ENCODE results near the gene BCL2. TPM values are rescaled to one million over a fixed set of nuclear protein-coding genes. Genes with fewer than 3 reads are reported as not detected.

BCL2 gene
- total RNA-seq, 2 donors from 2014 or later = 95.4 to 269 TPM

- Mint-ChIP-seq H3K36me3 (ENCODE audit: low read depth) (no peaks in the 10 kb centered on the region), H3K4me3 (no peak overlapping the region)
Measured at GRCh38 chr18:63291278-63291677, 28.3 kb downstream of the BCL2 start.

GRCh38 chr18:63290821-63291200, 28.8 kb downstream of the BCL2 start:
- H3K4me1 Mint-ChIP-seq = peaks cover 7% of the 10 kb centered on the region
- no peaks in the 10 kb centered on the region for H3K27me3 Mint-ChIP-seq
- H3K27ac Mint-ChIP-seq = no peak overlapping the region
- no peaks in the 10 kb centered on the region for H3K9me3 Mint-ChIP-seq
- peak; percentile 47 for ATAC-seq (replicated peaks)
- H3K36me3 Mint-ChIP-seq (ENCODE audit: low read depth) = no peaks in the 10 kb centered on the region
- no peak overlapping the region for H3K4me3 Mint-ChIP-seq

More at GRCh38 chr18:63291278-63291677, 28.3 kb downstream of the BCL2 start:
- no peaks in the 10 kb centered on the region for H3K9me3 Mint-ChIP-seq
- H3K27me3 Mint-ChIP-seq = no peaks in the 10 kb centered on the region
- ATAC-seq (replicated peaks) = peak; percentile 63
- H3K4me1 Mint-ChIP-seq = peaks cover 10% of the 10 kb centered on the region
- no peak overlapping the region for H3K27ac Mint-ChIP-seq

- no peaks in the 10 kb centered on the region for H3K9me3 Mint-ChIP-seq
- H3K4me1 Mint-ChIP-seq = peaks cover 2% of the 10 kb centered on the region
- H3K4me3 Mint-ChIP-seq = no peak overlapping the region
- no peak overlapping the region for H3K27ac Mint-ChIP-seq
- no peaks in the 10 kb centered on the region for H3K27me3 Mint-ChIP-seq
- ATAC-seq (replicated peaks) = no peak
- no peaks in the 10 kb centered on the region for H3K36me3 Mint-ChIP-seq (ENCODE audit: low read depth)
Measured at GRCh38 chr18:63290166-63290820, 29.3 kb downstream of the BCL2 start.

GRCh38 chr18:63288311-63288710, 31.3 kb downstream of the BCL2 start:
- H3K36me3 Mint-ChIP-seq (ENCODE audit: low read depth) = no peaks in the 10 kb centered on the region
- H3K27ac Mint-ChIP-seq = no peak overlapping the region
- no peaks in the 10 kb centered on the region for H3K27me3 Mint-ChIP-seq
- H3K9me3 Mint-ChIP-seq = no peaks in the 10 kb centered on the region
- no peak for ATAC-seq (replicated peaks)
- peaks cover 10% of the 10 kb centered on the region for H3K4me1 Mint-ChIP-seq
- H3K4me3 Mint-ChIP-seq = no peak overlapping the region

GRCh38 chr18:63287691-63288220, 31.8 kb downstream of the BCL2 start:
- H3K36me3 Mint-ChIP-seq (ENCODE audit: low read depth) = no peaks in the 10 kb centered on the region
- H3K27me3 Mint-ChIP-seq = no peaks in the 10 kb centered on the region
- peak; percentile 18 for ATAC-seq (replicated peaks)
- H3K4me3 Mint-ChIP-seq = no peak overlapping the region
- H3K9me3 Mint-ChIP-seq = no peaks in the 10 kb centered on the region
- H3K27ac Mint-ChIP-seq = no peak overlapping the region
- peaks cover 10% of the 10 kb centered on the region for H3K4me1 Mint-ChIP-seq

GRCh38 chr18:63286926-63287325, 32.6 kb downstream of the BCL2 start:
- no peaks in the 10 kb centered on the region for H3K27me3 Mint-ChIP-seq
- no peaks in the 10 kb centered on the region for H3K36me3 Mint-ChIP-seq (ENCODE audit: low read depth)
- no peaks in the 10 kb centered on the region for H3K9me3 Mint-ChIP-seq
- no peak overlapping the region for H3K27ac Mint-ChIP-seq
- no peak overlapping the region for H3K4me3 Mint-ChIP-seq
- no peak for ATAC-seq (replicated peaks)
- peaks cover 10% of the 10 kb centered on the region for H3K4me1 Mint-ChIP-seq

GRCh38 chr18:63284827-63285733, 34.5 kb downstream of the BCL2 start:
- Mint-ChIP-seq H3K27me3 (no peaks in the 10 kb centered on the region), H3K4me1 (peaks cover 27% of the 10 kb centered on the region), H3K4me3 (peak overlapping the region; percentile 5), H3K36me3 (ENCODE audit: low read depth) (no peaks in the 10 kb centered on the region), H3K9me3 (no peaks in the 10 kb centered on the region), H3K27ac (no peak overlapping the region)
- peak; percentile 58 for ATAC-seq (replicated peaks)

- Mint-ChIP-seq H3K27ac (peak overlapping the region; percentile 39), H3K27me3 (no peaks in the 10 kb centered on the region), H3K4me3 (peak overlapping the region; percentile 5), H3K9me3 (no peaks in the 10 kb centered on the region), H3K4me1 (peaks cover 33% of the 10 kb centered on the region), H3K36me3 (ENCODE audit: low read depth) (no peaks in the 10 kb centered on the region)
- no peak for ATAC-seq (replicated peaks)
Measured at GRCh38 chr18:63284173-63284799, 35.3 kb downstream of the BCL2 start.

- no peak for ATAC-seq (replicated peaks)
- H3K4me3 Mint-ChIP-seq = no peak overlapping the region
- H3K4me1 Mint-ChIP-seq = peaks cover 41% of the 10 kb centered on the region
- no peaks in the 10 kb centered on the region for H3K36me3 Mint-ChIP-seq (ENCODE audit: low read depth)
- H3K9me3 Mint-ChIP-seq = no peaks in the 10 kb centered on the region
- no peaks in the 10 kb centered on the region for H3K27me3 Mint-ChIP-seq
- H3K27ac Mint-ChIP-seq = peak overlapping the region; percentile 39
Measured at GRCh38 chr18:63283305-63284094, 36.1 kb downstream of the BCL2 start.

GRCh38 chr18:63282793-63283192, 36.8 kb downstream of the BCL2 start:
- Mint-ChIP-seq H3K27me3 (no peaks in the 10 kb centered on the region), H3K4me1 (peaks cover 48% of the 10 kb centered on the region), H3K27ac (no peak overlapping the region), H3K9me3 (no peaks in the 10 kb centered on the region), H3K36me3 (ENCODE audit: low read depth) (no peaks in the 10 kb centered on the region), H3K4me3 (no peak overlapping the region)
- ATAC-seq (replicated peaks) = no peak

GRCh38 chr18:63273222-63273927, 46.2 kb downstream of the BCL2 start:
- Mint-ChIP-seq H3K36me3 (ENCODE audit: low read depth) (no peaks in the 10 kb centered on the region), H3K4me1 (peaks cover 61% of the 10 kb centered on the region), H3K9me3 (no peaks in the 10 kb centered on the region)

GRCh38 chr18:63272638-63273037, 46.9 kb downstream of the BCL2 start:
- H3K4me3 Mint-ChIP-seq = no peak overlapping the region
- no peaks in the 10 kb centered on the region for H3K27me3 Mint-ChIP-seq
- no peaks in the 10 kb centered on the region for H3K9me3 Mint-ChIP-seq
- ATAC-seq (replicated peaks) = no peak
- H3K27ac Mint-ChIP-seq = no peak overlapping the region
- peaks cover 62% of the 10 kb centered on the region for H3K4me1 Mint-ChIP-seq
- no peaks in the 10 kb centered on the region for H3K36me3 Mint-ChIP-seq (ENCODE audit: low read depth)

More at GRCh38 chr18:63273222-63273927, 46.2 kb downstream of the BCL2 start:
- Mint-ChIP-seq H3K27me3 (no peaks in the 10 kb centered on the region), H3K27ac (peak overlapping the region; percentile 48), H3K4me3 (peak overlapping the region; percentile 35)
- peak; percentile 38 for ATAC-seq (replicated peaks)

GRCh38 chr18:63271881-63272299, 47.7 kb downstream of the BCL2 start:
- Mint-ChIP-seq H3K36me3 (ENCODE audit: low read depth) (no peaks in the 10 kb centered on the region), H3K27ac (peak overlapping the region; percentile 61)

More at GRCh38 chr18:63271881-63272299, 47.7 kb downstream of the BCL2 start:
- H3K27me3 Mint-ChIP-seq = no peaks in the 10 kb centered on the region
- no peaks in the 10 kb centered on the region for H3K9me3 Mint-ChIP-seq
- no peak for ATAC-seq (replicated peaks)
- H3K4me3 Mint-ChIP-seq = peak overlapping the region; percentile 20
- H3K4me1 Mint-ChIP-seq = peaks cover 65% of the 10 kb centered on the region

Measured in activated T-helper 17 cell treated with anti-CD3 and anti-CD28 coated beads, Interleukin-2, amount 50 U/mL, for 72 hours (primary cell).